NCI-H146 treated with DMSO at 0.1 percent for 48 hours (cell line): Measurements from ENCODE around the gene KLHL14.
A peak's percentile ranks its signal among the peaks of the same experiment; 100 is the strongest.

Source experiments
- DNase-seq: peaks from one replicate; lab custom pipeline; 2025; ENCODE audit not compliant: unreplicated experiment; lab: John Stamatoyannopoulos, UW

The KLHL14 gene

GRCh38 chr18:32722279-32722678 lies 50.5 kb downstream of the KLHL14 start:
- no peak for DNase-seq

DNA sequence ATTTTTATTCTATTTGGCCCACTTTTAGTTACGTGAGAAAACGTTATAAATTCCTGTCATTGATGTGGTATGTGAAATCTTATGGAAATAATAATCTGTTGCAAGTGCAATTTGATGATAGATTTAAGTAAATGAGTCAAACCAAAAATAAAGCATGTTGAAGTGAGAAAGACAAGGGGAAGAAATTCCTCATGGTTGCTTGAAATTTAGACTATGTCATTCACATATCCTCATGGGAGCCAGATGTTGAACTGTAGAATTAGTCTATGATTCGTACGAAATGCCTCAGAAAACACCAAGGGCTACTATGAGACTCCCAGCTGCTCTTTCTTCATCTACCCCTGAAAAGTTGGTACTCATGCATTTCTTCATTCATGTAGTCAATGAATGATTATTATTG lies 55.7 kb downstream of the KLHL14 start:
- no peak for DNase-seq

DNA sequence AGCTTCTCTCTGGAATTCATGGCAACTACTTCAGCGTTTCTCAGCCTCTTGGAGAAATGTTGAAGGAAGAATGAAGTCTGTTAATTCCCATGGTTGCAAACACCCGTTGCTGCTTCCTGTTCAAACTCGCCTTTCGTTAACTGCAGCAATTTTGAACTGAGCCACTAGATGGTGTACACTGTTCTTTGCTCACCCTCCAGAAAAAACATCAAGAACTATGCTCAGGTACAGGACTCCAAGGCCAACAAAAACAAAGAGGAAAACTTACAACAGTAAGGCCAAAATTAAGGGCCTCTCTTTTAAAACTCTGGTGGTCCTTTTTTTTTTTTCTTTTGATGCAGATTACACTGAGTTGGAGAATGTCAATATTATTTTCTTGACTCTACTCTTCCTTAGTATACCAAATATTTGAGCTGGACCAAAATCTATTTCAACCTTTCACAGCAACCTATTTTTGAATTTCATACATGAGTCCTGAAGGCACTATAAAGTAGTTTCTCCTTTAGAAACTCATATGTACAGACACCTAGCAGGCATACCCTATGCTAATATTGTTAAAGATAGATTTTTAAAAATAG lies 58.2 kb downstream of the KLHL14 start:
- peak; percentile 79 for DNase-seq

- DNase-seq = no peak
These were observed 60.0 kb downstream of the KLHL14 start for GRCh38 chr18:32712860-32713259.

DNA sequence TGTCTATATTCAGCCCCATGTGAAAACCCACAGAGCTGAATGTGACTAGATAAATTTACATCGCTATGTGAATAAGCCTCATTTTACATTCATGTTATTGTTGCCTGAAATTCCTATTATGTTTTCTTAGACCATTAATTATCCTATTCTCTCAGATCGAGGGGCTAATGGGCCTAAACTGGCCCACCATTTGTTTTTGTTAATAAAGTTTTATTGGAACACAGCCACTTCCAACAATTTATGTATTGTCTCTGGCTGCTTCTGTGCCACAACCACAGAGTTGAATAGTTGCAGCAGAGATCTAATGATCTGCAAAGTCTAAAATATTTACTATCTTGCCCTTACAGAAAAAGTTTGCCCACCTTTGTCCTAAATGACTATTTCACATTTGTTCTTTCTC lies 61.0 kb downstream of the KLHL14 start:
- no peak for DNase-seq

- no peak for DNase-seq
These were observed 65.2 kb downstream of the KLHL14 start for GRCh38 chr18:32707586-32707985.

- no peak for DNase-seq
These were observed 65.7 kb downstream of the KLHL14 start for GRCh38 chr18:32707147-32707546.

DNA sequence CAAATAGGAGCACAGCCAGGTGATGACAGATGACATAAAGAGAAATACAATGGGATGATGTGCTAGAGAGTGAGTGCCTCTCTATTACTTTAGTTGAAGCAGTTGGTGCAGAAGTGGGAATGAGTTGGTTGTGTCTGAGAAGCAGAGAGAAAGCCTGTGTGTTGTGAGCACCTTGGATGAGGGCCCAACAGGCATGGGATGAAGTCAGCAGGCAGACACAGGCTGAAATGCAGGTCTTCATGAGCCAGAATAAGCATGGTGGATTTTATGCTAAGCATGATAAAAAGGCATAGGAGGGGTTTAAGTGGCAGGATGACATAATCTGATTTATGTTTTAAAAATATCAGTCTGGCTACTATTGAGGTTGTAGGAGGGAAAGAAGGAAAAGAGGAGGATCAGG lies 71.5 kb downstream of the KLHL14 start:
- DNase-seq = no peak

DNA sequence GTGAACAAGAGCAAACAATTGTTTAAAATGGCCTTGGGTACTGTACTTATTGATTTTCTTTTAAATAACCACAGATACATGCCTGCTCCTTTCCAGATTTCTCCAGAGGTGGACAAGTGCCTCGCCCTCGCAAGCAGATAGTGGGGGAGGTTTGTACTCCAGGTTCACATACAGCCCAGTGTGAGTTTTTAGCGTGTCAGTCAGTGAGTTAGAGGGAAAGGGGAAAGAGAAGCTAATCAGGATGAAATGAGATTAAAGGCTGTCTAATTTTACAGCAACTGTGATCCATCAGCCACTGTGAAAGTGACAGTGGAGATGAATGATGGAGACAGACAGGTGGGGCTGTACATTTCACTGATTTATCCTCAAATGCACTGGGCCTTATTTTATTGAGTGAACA lies 74.7 kb downstream of the KLHL14 start:
- DNase-seq = peak; percentile 61

GRCh38 chr18:32696376-32696775 lies 76.4 kb downstream of the KLHL14 start:
- no peak for DNase-seq

DNA sequence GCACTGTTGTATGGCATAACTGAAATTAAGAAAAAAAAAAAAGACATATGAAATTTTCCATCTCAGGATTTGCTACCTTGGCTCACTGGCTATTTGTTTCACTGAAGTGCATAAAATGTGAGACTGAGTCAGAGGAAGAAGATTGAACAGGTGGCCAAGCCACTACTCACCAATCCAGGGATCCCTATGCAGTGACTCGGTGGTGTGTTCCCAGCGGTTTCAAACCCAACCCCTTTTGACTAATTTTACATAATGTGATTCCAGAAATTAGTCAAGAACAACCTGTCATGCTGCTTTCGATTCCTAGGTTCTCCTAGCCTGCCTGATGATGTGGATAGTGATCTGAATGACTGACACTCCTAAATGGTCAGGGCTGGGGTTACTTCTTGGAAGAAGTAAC lies 77.3 kb downstream of the KLHL14 start:
- DNase-seq = no peak

DNA sequence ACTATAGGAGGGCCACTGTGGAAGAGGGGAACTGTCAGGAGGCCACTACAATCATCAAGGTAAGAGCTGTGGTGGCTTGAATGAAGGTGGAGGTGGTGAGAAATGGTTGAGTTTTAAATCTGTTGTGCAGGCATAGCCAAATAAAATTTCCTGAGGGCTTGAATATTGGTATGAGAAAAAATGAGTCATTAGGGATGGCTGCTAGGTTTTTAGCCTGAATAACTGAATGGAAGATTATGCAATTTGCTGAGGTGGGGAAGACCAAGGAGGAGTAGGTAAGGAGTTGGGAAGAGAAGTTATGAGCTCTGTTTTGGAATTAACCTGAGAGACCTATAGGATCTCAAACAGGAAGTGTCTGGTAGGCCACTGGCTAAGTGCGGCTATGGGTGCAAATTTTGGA lies 84.0 kb downstream of the KLHL14 start:
- no peak for DNase-seq

- no peak for DNase-seq
These were observed 87.9 kb downstream of the KLHL14 start for GRCh38 chr18:32684940-32685339.

DNA sequence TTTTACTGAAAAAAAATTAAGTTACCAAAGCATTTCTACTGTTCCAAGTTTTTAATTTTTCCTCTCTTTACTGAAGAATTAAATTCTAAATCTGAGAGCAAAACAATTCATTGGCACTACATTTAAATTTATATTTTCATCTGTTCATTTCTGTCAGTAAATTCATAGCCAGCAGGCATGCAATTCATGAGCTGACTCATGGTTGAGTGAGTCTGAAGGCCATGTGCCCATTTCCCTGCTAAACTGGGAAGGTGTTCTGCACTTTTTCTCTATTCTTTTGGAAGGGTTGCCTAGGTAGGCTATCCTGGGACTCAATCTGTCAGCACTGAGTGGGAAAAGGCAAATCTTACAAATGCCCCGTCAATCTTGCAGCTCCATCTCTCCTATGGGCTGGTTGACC lies 88.7 kb downstream of the KLHL14 start:
- DNase-seq = no peak

DNA sequence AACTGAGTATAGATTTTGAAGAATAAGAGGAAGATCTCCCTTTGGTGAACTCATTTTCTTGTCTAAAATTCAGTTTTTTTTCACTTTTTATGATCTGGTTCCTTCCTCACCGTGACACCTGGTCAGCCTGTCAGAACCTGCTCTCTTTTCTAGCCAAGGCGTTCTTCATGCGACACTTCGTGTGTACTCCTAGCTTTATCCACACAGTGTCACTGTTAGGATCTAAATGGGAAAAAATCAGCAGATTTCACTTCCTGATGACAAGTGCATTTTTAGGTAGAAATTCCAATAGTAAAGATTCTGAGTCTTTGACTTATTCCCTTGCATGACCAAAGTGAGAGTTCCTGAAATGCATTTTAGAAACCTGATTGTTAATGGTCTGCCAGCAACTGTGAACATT lies 89.8 kb downstream of the KLHL14 start:
- no peak for DNase-seq

DNA sequence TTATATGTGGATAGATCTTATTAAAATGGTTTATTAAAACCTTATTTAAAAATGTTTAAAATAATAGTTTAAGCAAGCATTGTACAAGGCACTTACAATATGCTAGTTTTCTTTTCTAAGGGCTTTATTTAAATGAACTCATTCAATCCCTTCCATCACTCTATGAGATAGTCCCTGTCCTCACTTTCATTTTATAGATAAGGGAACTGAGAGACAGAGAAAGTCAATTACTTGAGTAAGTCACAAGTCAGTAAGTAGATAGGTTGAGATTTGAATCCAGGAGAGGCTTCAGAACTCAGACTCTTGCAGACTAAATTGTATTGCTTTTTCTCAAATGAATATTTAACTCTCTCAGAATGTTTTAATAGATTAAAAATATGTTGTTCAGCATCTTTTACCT lies 95.2 kb downstream of the KLHL14 start:
- DNase-seq = no peak

DNA sequence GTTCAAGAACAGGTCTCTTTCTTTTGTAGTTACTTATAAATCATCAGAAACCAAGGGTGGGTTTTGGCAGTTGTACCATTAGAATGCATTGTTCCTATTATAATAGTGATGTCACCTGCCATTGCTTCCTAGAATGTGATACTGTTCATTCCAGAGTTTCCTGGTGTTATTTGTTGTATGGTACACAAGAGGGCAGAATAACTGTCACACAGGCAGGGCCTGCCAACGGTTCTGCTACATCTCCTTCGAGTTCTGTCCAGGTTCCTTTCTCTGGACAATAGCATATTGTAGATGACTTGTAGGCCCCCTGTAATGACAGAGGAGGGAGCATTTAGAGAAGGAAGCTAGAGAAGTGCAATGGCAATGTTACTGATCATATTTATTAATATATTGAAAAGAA lies 98.3 kb downstream of the KLHL14 start:
- DNase-seq = no peak

DNA sequence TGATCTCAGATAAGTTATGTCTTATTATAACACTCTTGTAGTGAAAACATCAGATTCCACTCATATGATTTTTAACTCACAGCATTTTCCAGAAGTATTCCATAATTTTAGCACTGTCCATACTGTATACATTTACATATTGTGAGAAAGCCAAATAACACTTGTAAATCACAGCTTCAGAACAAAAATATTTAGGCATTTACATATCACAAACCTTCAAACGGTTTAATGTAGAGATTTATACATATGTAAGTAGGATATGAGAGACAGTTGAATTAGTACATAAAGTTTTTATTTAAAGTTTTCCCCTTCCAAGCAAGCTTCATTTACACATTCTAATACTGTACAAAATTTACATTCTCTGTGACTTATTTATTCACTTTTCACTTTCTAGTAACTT lies 100.4 kb downstream of the KLHL14 start:
- DNase-seq = no peak

DNA sequence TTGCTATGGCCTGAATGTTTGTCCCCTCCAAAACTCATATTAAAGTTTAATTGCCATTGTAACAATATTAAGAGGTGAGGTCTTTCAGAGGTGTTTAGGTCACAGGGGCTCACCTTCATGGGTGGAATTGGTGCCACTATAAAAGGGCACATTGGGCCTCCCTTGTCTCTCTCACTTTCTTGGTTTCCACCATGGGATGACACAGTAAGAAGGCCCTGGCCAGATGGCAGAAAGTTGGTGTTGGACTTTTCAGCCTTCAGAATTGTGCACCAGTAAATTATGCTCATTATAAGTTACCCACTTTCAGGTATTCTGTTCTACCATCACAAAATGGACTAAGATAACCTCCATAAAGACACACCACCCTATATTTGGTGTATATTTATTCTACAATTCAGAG lies 102.1 kb downstream of the KLHL14 start:
- DNase-seq = no peak

- no peak for DNase-seq
These were observed 103.2 kb downstream of the KLHL14 start for GRCh38 chr18:32669549-32670165.

GRCh38 chr18:32668956-32669355 lies 103.9 kb downstream of the KLHL14 start:
- DNase-seq = no peak

DNA sequence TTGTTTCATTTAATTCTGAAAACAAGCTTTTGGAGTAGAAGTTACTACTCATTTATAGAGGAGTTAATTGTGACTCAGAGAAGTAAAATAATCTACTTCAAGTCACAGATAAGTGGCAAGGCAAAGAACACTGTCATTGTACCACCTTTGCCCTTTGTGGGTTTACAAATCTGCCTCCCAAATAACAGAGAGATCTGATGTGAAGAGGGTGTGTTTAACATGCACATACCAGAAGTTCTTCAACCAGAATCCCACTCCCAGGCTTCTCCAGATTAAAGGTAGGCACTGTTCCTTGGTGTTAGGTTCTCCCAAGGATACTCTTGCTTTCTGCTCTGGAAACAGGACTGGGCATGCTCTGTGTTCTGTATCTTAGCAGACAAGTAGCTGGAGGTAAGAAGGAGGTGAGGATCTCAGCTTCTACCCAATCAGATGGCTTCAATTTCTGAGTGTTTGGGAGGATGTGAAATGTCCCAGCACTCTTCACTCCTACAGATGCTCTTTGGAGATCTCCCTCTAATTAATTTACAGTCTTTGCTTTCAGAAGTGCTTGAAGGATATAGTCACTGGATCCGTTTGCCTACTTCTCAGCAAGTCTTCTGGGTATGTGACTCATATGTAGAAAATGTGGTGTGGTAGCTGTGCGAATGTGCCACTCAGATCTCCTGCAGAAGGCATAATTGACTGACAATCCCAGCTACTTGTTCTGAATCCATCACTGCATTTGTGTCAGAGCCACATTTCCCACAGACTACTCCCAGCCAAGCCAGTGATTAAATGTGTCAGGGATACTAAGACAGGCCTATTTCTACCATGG lies 111.1 kb downstream of the KLHL14 start:
- no peak for DNase-seq
